ENCODE results near the gene MGLL. TPM values are rescaled to one million over a fixed set of nuclear protein-coding genes. Genes with fewer than 3 reads are reported as not detected.

The MGLL gene
- total RNA-seq, 4 donors from 2014 or later, result 37.9 to 54.3 (median 45.2) TPM

GRCh38 chr3:127674101-127674721 is 148.1 kb downstream of the MGLL start:
- peak; percentile 61 to 71 for DNase-seq (ENCODE audit: low spot score in 2 of 2)
- H3K4me1 ChIP-seq, result peaks cover 49% of the 10 kb centered on the region
- 79% methylated on average over 14 of the region's 17 CpGs for WGBS
- peaks cover 36% of the 10 kb centered on the region for H3K36me3 ChIP-seq
- H3K27me3 ChIP-seq, result no peaks in the 10 kb centered on the region
- H3K27ac ChIP-seq, result no peak overlapping the region
- peak overlapping the region; percentile 95 for H3K4me3 ChIP-seq
- no peak for TF ChIP-seq POLR2A (IDR thresholded peaks at IDR 0.05)
- no peak for TF ChIP-seq POLR2AphosphoS5 (IDR thresholded peaks at IDR 0.05)
- no peak for TF ChIP-seq EP300 (IDR thresholded peaks at IDR 0.05)
- no peak for TF ChIP-seq CTCF (IDR thresholded peaks at IDR 0.05)
- H3K9me3 ChIP-seq, result no peaks in the 10 kb centered on the region

- WGBS, result 26% methylated on average over 26 of the region's 51 CpGs
- no peaks in the 10 kb centered on the region for H3K9me3 ChIP-seq
- H3K4me3 ChIP-seq, result peak overlapping the region; percentile 95
- H3K27ac ChIP-seq, result peak overlapping the region; percentile 90
- no peaks in the 10 kb centered on the region for H3K27me3 ChIP-seq
- peaks cover 30% of the 10 kb centered on the region for H3K36me3 ChIP-seq
- no peak for TF ChIP-seq CTCF (IDR thresholded peaks at IDR 0.05)
- no peak for TF ChIP-seq EP300 (IDR thresholded peaks at IDR 0.05)
- no peak for TF ChIP-seq POLR2AphosphoS5 (IDR thresholded peaks at IDR 0.05)
- peaks cover 49% of the 10 kb centered on the region for H3K4me1 ChIP-seq
- DNase-seq (ENCODE audit: low spot score in 2 of 2), result peak; percentile 75 to 85
Measured at GRCh38 chr3:127673191-127674100, 148.9 kb downstream of the MGLL start.

DNA sequence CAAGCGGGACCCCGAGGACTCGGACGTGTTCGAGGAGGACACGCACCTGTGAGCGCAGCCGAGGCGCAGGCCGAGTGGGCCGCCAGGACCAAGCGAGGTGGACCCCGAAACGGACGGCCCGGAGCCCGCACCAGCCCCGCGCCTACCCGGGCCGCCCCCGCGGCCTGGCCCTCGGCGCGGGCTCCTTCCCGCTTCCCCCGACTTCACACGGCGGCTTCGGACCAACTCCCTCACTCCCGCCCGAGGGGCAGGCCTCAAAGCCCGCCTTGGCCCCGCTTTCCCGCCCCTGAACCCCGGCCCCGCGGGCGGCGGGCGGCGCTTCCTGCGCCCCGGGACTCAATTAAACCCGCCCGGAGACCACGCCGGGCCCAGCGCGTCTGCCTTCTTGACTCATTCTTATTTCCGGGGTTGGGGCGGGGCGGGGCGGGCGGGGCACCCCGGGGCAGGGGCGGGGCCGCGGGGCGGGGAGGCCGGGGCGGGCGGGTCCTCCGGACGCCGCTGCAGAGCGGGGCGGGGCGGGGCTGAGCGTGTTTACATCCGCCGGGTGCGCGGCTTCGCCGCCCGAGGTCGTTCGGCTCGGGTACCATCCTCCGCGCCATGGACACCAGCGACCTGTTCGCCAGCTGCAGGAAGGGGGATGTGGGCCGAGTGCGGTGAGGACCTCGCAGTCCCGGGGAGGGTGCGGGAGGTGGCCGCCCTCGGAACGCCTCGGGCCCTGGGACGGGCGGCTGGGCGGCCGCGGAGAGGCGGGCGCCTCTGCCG is 149.7 kb downstream of the MGLL start, which contains the start of gene ABTB1:
TSS of gene ABTB1 (plus strand) at position 524 of the 762 bp plus-strand sequence. CDS start at position 598, 74 bp downstream.
- WGBS, result no CpG with 5 or more reads among the region's 102 CpGs
- TF ChIP-seq CTCF (IDR thresholded peaks at IDR 0.05) (no peak), POLR2AphosphoS5 (IDR thresholded peaks at IDR 0.05) (peak in 1 of 3 donors; percentile 14), EP300 (IDR thresholded peaks at IDR 0.05) (no peak), POLR2A (IDR thresholded peaks at IDR 0.05) (peak in 1 of 2 donors; percentile 40)
- H3K27ac ChIP-seq, result peak within 1 kb of the TSS; percentile 90
- H3K4me1 ChIP-seq, result peaks cover 49% of the 10 kb centered on the region
- H3K27me3 ChIP-seq, result no peaks in the 10 kb centered on the region
- peaks cover 22% of the 10 kb centered on the region for H3K36me3 ChIP-seq
- DNase-seq (ENCODE audit: low spot score in 2 of 2), result peak; percentile 91 to 92
- H3K4me3 ChIP-seq, result peak within 1 kb of the TSS; percentile 95
- no peaks in the 10 kb centered on the region for H3K9me3 ChIP-seq

DNA sequence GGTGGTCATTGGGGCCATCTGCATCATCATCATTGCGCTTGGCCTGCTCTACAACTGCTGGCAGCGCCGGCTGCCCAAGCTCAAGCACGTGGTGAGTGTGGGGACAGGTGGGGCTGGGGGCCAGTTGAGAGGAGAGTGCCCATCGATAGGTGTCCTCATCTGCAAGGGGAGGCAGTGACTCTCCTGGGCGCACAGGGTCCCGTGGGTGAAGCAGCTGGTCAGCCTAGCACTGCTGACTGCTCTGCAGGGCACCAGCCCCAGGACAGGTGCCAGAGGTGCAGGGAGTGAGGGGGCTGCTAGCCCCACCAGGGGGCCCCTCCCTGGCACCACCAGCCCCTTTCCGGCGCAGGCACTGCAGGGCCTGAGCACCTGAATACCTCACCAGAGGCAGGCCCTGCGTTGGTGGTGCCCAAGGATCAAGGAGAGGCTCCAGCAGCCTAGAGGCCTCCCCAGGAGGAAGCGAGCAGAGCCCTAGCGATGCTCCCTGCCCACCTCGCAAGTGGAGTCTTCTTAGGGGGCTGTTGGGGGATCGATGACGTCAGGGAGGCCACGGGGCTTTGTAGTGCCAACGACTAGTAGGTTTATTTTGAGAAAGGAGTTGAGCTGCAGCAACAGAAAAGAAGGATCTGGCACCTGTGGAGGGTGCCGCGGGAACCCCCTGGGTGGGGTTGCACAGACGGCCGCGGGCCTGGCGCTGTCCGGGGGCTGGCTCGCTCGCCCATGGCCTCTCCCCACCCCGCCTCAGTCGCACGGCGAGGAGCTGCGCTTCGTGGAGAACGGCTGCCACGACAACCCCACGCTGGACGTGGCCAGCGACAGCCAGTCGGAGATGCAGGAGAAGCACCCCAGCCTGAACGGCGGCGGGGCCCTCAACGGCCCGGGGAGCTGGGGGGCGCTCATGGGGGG is 150.5 kb downstream of the MGLL start:
- Histone ChIP-seq H3K9me3 (no peaks in the 10 kb centered on the region), H3K36me3 (peaks cover 13% of the 10 kb centered on the region), H3K27ac (peak overlapping the region; percentile 90), H3K4me1 (peaks cover 44% of the 10 kb centered on the region), H3K27me3 (no peaks in the 10 kb centered on the region), H3K4me3 (peak overlapping the region; percentile 95)
- TF ChIP-seq POLR2AphosphoS5 (IDR thresholded peaks at IDR 0.05), result no peak
- TF ChIP-seq CTCF (IDR thresholded peaks at IDR 0.05), result no peak
- TF ChIP-seq POLR2A (IDR thresholded peaks at IDR 0.05), result no peak
- no peak for TF ChIP-seq EP300 (IDR thresholded peaks at IDR 0.05)
- peak; percentile 74 to 78 for DNase-seq (ENCODE audit: low spot score in 2 of 2)
- WGBS, result 76% methylated on average over 5 of the region's 44 CpGs

All from suprapubic skin (tissue), 4 donors.